ENCODE results near the gene TMC6. TPM values are rescaled to one million over a fixed set of nuclear protein-coding genes. Genes with fewer than 3 reads are reported as not detected.

The TMC6 gene
- total and polyA plus RNA-seq, 2 of the 13 experiments (the other 11 are each of a cell fraction or from before 2014, with no cell fraction given), result 48.4 to 99.1 TPM

DNA sequence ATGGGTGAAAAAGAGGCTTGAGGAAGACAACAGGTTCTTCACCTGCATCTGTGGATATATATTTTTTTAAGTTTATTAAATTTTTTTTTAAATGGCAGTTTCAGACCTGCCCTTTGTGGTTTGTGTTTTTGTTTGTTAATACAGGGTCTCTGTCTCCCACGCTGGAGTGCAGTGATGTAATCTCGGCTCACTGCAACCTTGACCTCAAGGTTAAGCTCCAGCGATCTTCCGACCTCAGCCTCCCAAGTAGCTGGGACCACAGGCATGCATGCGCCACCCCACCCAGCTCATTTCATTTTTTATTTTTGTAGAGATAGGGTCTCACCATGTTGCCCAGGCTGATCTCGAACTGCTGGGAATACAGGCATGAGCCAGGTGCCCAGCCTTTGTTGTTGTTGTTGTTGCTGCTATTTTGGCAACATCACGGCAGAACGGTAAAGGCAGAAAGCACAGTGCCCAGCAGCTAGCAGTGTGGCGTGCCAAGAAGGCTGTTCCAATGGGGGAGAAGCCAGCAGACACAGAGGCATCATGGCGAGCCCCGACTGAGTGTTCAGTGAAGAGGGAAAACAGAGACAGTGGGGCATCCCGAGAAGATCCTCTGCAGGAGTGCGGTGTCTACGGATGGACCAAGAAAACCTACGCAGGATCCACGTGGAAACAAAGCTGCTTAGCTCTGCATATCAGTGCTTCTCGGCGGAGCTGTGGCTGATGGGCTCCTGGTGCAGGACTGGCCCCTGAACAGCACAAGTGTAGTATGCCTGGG lies 19.6 kb downstream of the TMC6 start (continued):
- TF ChIP-seq SRY (CRISPR knock-in tag; IDR thresholded peaks at IDR 0.05) (no peak), MZF1 (CRISPR knock-in tag; IDR thresholded peaks at IDR 0.05; ENCODE audit: borderline replicate concordance) (no peak), RARA (CRISPR knock-in tag; IDR thresholded peaks at IDR 0.05) (peak; percentile 80), TEAD2 (CRISPR knock-in tag; IDR thresholded peaks at IDR 0.05) (no peak), NR3C1 (CRISPR knock-in tag; IDR thresholded peaks at IDR 0.05) (no peak), NCOA2 (CRISPR knock-in tag; IDR thresholded peaks at IDR 0.05) (0 out of 2 replicates have a peak, but pooled peaks have one; percentile 17), ZKSCAN8 (CRISPR knock-in tag; IDR thresholded peaks at IDR 0.05; ENCODE audit: borderline replicate concordance) (no peak), ZNF839 (CRISPR knock-in tag; IDR thresholded peaks at IDR 0.05; ENCODE audit: borderline replicate concordance) (0 out of 2 replicates have a peak, but pooled peaks have one; percentile 9), ZNF776 (CRISPR knock-in tag; IDR thresholded peaks at IDR 0.05) (no peak), ZMYM4 (CRISPR knock-in tag; IDR thresholded peaks at IDR 0.05) (peak; percentile 34; the same call in 1 of the 2 replicates), CENPX (CRISPR knock-in tag; IDR thresholded peaks at IDR 0.05) (no peak), MED1 (CRISPR knock-in tag; IDR thresholded peaks at IDR 0.05) (0 out of 2 replicates have a peak, but pooled peaks have one; percentile 36), ZNF224 (CRISPR knock-in tag; IDR thresholded peaks at IDR 0.05) (no peak), ZNF770 (CRISPR knock-in tag; IDR thresholded peaks at IDR 0.05) (no peak), HHEX (CRISPR knock-in tag; IDR thresholded peaks at IDR 0.05) (no peak), CEBPG (CRISPR knock-in tag; IDR thresholded peaks at IDR 0.05) (peak; percentile 55; the same call in 1 of the 2 replicates), ZNF704 (CRISPR knock-in tag; IDR thresholded peaks at IDR 0.05; ENCODE audit: borderline replicate concordance) (no peak), NFYC (CRISPR knock-in tag; IDR thresholded peaks at IDR 0.05) (no peak)
- TF ChIP-seq, protein P1, sequence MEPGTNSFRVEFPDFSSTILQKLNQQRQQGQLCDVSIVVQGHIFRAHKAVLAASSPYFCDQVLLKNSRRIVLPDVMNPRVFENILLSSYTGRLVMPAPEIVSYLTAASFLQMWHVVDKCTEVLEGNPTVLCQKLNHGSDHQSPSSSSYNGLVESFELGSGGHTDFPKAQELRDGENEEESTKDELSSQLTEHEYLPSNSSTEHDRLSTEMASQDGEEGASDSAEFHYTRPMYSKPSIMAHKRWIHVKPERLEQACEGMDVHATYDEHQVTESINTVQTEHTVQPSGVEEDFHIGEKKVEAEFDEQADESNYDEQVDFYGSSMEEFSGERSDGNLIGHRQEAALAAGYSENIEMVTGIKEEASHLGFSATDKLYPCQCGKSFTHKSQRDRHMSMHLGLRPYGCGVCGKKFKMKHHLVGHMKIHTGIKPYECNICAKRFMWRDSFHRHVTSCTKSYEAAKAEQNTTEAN (CRISPR knock-in tag; conservative IDR thresholded peaks at IDR 0.05), result no peak
- TF ChIP-seq, protein P2, sequence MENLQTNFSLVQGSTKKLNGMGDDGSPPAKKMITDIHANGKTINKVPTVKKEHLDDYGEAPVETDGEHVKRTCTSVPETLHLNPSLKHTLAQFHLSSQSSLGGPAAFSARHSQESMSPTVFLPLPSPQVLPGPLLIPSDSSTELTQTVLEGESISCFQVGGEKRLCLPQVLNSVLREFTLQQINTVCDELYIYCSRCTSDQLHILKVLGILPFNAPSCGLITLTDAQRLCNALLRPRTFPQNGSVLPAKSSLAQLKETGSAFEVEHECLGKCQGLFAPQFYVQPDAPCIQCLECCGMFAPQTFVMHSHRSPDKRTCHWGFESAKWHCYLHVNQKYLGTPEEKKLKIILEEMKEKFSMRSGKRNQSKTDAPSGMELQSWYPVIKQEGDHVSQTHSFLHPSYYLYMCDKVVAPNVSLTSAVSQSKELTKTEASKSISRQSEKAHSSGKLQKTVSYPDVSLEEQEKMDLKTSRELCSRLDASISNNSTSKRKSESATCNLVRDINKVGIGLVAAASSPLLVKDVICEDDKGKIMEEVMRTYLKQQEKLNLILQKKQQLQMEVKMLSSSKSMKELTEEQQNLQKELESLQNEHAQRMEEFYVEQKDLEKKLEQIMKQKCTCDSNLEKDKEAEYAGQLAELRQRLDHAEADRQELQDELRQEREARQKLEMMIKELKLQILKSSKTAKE (CRISPR knock-in tag; IDR thresholded peaks at IDR 0.05; ENCODE audit: borderline replicate concordance), result no peak
- TF ChIP-seq, protein P3, sequence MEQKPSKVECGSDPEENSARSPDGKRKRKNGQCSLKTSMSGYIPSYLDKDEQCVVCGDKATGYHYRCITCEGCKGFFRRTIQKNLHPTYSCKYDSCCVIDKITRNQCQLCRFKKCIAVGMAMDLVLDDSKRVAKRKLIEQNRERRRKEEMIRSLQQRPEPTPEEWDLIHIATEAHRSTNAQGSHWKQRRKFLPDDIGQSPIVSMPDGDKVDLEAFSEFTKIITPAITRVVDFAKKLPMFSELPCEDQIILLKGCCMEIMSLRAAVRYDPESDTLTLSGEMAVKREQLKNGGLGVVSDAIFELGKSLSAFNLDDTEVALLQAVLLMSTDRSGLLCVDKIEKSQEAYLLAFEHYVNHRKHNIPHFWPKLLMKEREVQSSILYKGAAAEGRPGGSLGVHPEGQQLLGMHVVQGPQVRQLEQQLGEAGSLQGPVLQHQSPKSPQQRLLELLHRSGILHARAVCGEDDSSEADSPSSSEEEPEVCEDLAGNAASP (CRISPR knock-in tag; IDR thresholded peaks at IDR 0.05; ENCODE audit: borderline replicate concordance), result 0 out of 2 replicates have a peak, but pooled peaks have one; percentile 13
- TF ChIP-seq, protein P4, sequence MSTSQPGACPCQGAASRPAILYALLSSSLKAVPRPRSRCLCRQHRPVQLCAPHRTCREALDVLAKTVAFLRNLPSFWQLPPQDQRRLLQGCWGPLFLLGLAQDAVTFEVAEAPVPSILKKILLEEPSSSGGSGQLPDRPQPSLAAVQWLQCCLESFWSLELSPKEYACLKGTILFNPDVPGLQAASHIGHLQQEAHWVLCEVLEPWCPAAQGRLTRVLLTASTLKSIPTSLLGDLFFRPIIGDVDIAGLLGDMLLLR (CRISPR knock-in tag; IDR thresholded peaks at IDR 0.05), result no peak

Measured in HepG2 (cell line).